Measurements from ENCODE around the gene MRPS27.

- TF ChIP-seq SUZ12 (IDR thresholded peaks at IDR 0.05; ENCODE audit: extremely low read depth, insufficient read depth, insufficient read length) (no peak), YY1 (IDR thresholded peaks at IDR 0.05; ENCODE audit: insufficient read depth, insufficient read length) (no peak), ZNF274 (IDR thresholded peaks at IDR 0.05; ENCODE audit: low read depth, low read length) (no peak)
Observed at GRCh38 chr5:72293495-72294055, 26.5 kb downstream of the MRPS27 start.
